HUES6 (cell line): ENCODE results near the gene MYO3B.
A peak's percentile ranks its signal among the peaks of the same experiment; 100 is the strongest.

Source experiments
- H3K27ac ChIP-seq: 2 replicates; pipeline ENCODE4 v1.7.0; 2013; ENCODE audit warnings: low read depth, mild to moderate bottlenecking, low read length, inconsistent platforms
- H3K27me3 ChIP-seq: 2 replicates; pipeline ENCODE4 v1.6.1; 2013; ENCODE audit warnings: low read length; ENCODE audit not compliant: control insufficient read depth, insufficient read depth
- H3K36me3 ChIP-seq: 2 replicates; pipeline ENCODE4 v1.6.1; 2013; ENCODE audit warnings: low read length; ENCODE audit not compliant: control insufficient read depth, insufficient read depth
- H3K4me1 ChIP-seq: 2 replicates; pipeline ENCODE4 v1.6.1; 2013; ENCODE audit warnings: low read length; ENCODE audit not compliant: control insufficient read depth, insufficient read depth
- H3K4me3 ChIP-seq: 2 replicates; pipeline ENCODE4 v1.5.1; 2013; ENCODE audit warnings: low read depth, low read length
- H3K9ac ChIP-seq: one replicate; pipeline ENCODE4 v1.6.1; 2013; ENCODE audit warnings: mild to moderate bottlenecking, low read length
- H3K9me3 ChIP-seq: 2 replicates; pipeline ENCODE4 v1.6.1; 2013; ENCODE audit warnings: low read depth, low read length; ENCODE audit not compliant: control insufficient read depth, insufficient read depth

MYO3B gene

GRCh38 chr2:170235860-170236679 lies 58.1 kb downstream of the MYO3B start:
- H3K9ac ChIP-seq: no peak overlapping the region
- H3K4me1 ChIP-seq: peaks cover 25% of the 10 kb centered on the region
- H3K36me3 ChIP-seq: no peaks in the 10 kb centered on the region
- H3K9me3 ChIP-seq: no peaks in the 10 kb centered on the region
- H3K27ac ChIP-seq: peak overlapping the region; percentile 11; the same call in 1 of the 2 replicates
- no peak overlapping the region for H3K4me3 ChIP-seq
- no peaks in the 10 kb centered on the region for H3K27me3 ChIP-seq

- no peaks in the 10 kb centered on the region for H3K27me3 ChIP-seq
- no peaks in the 10 kb centered on the region for H3K9me3 ChIP-seq
- no peak overlapping the region for H3K4me3 ChIP-seq
- peak overlapping the region; percentile 11; the same call in 1 of the 2 replicates for H3K27ac ChIP-seq
- no peaks in the 10 kb centered on the region for H3K36me3 ChIP-seq
- no peak overlapping the region for H3K9ac ChIP-seq
- peaks cover 30% of the 10 kb centered on the region for H3K4me1 ChIP-seq
Observed at GRCh38 chr2:170236680-170237047, 58.7 kb downstream of the MYO3B start.

DNA sequence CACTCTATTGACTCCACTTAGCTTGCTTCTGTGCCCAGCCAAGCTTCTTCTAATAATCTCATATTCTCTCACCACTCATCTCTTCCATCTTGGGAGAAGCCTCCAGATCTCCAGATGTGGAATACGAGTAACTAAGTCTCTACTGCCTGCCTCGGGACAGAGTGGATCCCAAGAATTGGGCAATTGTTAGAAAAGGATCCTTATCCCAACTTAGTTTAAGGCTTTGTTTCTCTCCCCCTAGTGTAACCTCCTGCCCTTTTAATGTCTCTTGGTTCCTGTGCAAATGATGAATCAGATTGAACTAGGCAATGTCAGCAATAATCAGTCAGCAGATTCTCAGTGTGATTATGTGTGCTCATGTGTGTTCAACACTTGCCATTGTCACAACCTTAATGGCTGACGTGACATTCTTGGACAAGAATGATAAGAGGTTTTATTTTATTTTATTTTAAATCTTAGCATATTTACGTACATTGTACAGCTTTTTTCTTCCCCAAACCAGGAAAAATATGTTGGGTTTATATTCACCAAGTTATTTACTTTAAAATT lies 59.7 kb downstream of the MYO3B start:
- no peak overlapping the region for H3K9ac ChIP-seq
- no peak overlapping the region for H3K27ac ChIP-seq
- no peaks in the 10 kb centered on the region for H3K9me3 ChIP-seq
- peaks cover 36% of the 10 kb centered on the region for H3K4me1 ChIP-seq
- H3K36me3 ChIP-seq: no peaks in the 10 kb centered on the region
- H3K4me3 ChIP-seq: no peak overlapping the region
- no peaks in the 10 kb centered on the region for H3K27me3 ChIP-seq

- Histone ChIP-seq H3K9me3 (no peaks in the 10 kb centered on the region), H3K4me1 (peaks cover 36% of the 10 kb centered on the region), H3K27ac (no peak overlapping the region), H3K9ac (no peak overlapping the region), H3K27me3 (no peaks in the 10 kb centered on the region), H3K4me3 (no peak overlapping the region), H3K36me3 (no peaks in the 10 kb centered on the region)
Observed at GRCh38 chr2:170238776-170239175, 60.8 kb downstream of the MYO3B start.

GRCh38 chr2:170240629-170241028 lies 62.7 kb downstream of the MYO3B start:
- Histone ChIP-seq H3K36me3 (no peaks in the 10 kb centered on the region), H3K9me3 (no peaks in the 10 kb centered on the region), H3K4me3 (no peak overlapping the region), H3K4me1 (peaks cover 36% of the 10 kb centered on the region), H3K27ac (no peak overlapping the region), H3K9ac (no peak overlapping the region), H3K27me3 (no peaks in the 10 kb centered on the region)

- Histone ChIP-seq H3K9ac (no peak overlapping the region), H3K27me3 (no peaks in the 10 kb centered on the region), H3K36me3 (no peaks in the 10 kb centered on the region), H3K27ac (no peak overlapping the region), H3K4me1 (peaks cover 29% of the 10 kb centered on the region), H3K4me3 (no peak overlapping the region), H3K9me3 (no peaks in the 10 kb centered on the region)
Observed at GRCh38 chr2:170241756-170242155, 63.8 kb downstream of the MYO3B start.

GRCh38 chr2:170243118-170243837 lies 65.3 kb downstream of the MYO3B start:
- peaks cover 17% of the 10 kb centered on the region; the same call in 1 of the 2 replicates for H3K4me1 ChIP-seq
- H3K9me3 ChIP-seq: no peaks in the 10 kb centered on the region
- no peaks in the 10 kb centered on the region for H3K36me3 ChIP-seq
- no peak overlapping the region for H3K9ac ChIP-seq
- no peaks in the 10 kb centered on the region for H3K27me3 ChIP-seq
- H3K27ac ChIP-seq: no peak overlapping the region
- H3K4me3 ChIP-seq: no peak overlapping the region

DNA sequence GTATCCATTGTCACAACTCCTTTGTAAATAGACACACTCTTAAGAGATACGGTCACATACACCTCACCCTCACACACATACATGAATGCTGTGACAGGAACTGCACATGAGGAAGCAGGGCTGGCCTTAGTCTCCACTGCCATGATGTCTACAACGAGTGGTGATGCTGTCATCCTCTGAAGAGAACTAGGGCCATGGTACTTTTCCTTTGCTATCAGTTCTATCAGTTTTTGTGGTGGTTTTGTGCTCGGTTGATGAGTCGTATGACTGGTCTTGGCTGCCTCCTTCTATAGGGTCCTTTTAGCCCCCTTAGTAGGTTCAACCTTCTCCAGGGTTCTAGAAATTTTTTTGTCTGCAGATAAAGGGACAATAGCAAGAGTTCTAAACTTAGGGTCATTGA lies 66.0 kb downstream of the MYO3B start:
- no peak overlapping the region for H3K27ac ChIP-seq
- no peaks in the 10 kb centered on the region for H3K36me3 ChIP-seq
- peaks cover 11% of the 10 kb centered on the region; the same call in 1 of the 2 replicates for H3K4me1 ChIP-seq
- no peaks in the 10 kb centered on the region for H3K27me3 ChIP-seq
- H3K4me3 ChIP-seq: no peak overlapping the region
- H3K9me3 ChIP-seq: no peaks in the 10 kb centered on the region
- no peak overlapping the region for H3K9ac ChIP-seq

DNA sequence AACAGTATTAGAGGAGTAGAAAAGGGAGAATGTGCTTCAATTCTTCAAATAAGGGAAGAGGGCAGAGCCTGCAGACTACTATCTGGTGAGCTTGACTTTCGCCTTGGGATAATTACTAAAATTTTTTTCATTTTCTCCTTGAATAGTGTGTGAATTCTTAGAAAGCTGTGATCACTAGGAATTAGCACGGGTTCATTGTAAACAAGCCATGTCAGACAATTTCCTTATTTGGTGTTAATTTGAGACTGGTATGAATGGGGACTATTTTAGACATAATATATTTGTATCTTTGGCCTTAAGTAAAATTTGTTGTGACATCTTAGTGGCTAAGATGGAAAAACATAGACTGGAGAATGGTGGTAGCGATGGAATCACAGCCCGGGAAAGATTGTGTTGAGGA lies 66.6 kb downstream of the MYO3B start:
- no peaks in the 10 kb centered on the region for H3K36me3 ChIP-seq
- no peaks in the 10 kb centered on the region for H3K9me3 ChIP-seq
- peaks cover 11% of the 10 kb centered on the region; the same call in 1 of the 2 replicates for H3K4me1 ChIP-seq
- no peaks in the 10 kb centered on the region for H3K27me3 ChIP-seq
- no peak overlapping the region for H3K27ac ChIP-seq
- H3K4me3 ChIP-seq: no peak overlapping the region
- H3K9ac ChIP-seq: no peak overlapping the region

- Histone ChIP-seq H3K27ac (no peak overlapping the region), H3K9ac (no peak overlapping the region), H3K36me3 (no peaks in the 10 kb centered on the region), H3K9me3 (no peaks in the 10 kb centered on the region), H3K4me1 (peaks cover 11% of the 10 kb centered on the region; the same call in 1 of the 2 replicates), H3K4me3 (no peak overlapping the region), H3K27me3 (no peaks in the 10 kb centered on the region)
Observed at GRCh38 chr2:170245312-170245711, 67.4 kb downstream of the MYO3B start.

DNA sequence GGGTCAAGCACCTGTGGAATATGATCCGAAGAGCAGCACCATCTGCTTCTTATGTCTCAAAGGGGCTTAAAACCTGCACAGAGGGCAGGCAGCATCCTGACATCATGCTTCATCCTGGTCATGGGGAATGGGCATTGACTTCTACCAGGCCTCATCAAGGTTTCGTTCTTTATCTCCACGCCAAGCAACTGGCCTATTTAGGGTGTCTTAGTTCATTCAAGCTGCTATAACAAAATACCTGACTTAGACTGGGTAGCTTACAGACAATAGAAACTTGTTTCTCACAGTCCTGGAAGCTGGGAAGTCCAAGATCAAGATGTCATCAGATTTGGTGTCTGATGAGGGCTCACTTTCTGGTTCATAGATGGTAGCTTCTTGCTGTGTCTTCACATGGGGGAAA lies 69.4 kb downstream of the MYO3B start:
- no peak overlapping the region for H3K27ac ChIP-seq
- no peaks in the 10 kb centered on the region for H3K36me3 ChIP-seq
- H3K4me1 ChIP-seq: no peaks in the 10 kb centered on the region
- no peaks in the 10 kb centered on the region for H3K27me3 ChIP-seq
- H3K9me3 ChIP-seq: no peaks in the 10 kb centered on the region; the same call in 1 of the 2 replicates
- H3K9ac ChIP-seq: no peak overlapping the region
- H3K4me3 ChIP-seq: no peak overlapping the region
